HEK293T (cell line): ENCODE measurements around the gene TOPAZ1.
A peak's percentile ranks its signal among the peaks of the same experiment; 100 is the strongest.

Experiments used
- CTCF ChIA-PET: fragments of 350-600 bp; formaldehyde crosslinking; extraction: SDS; loops from one replicate; lab custom pipeline; 2021; ENCODE audit warnings: antibody characterized with exemption, inconsistent platforms; lab: Yijun Ruan, JAX
- POLR2A ChIA-PET: fragments of 350-600 bp; formaldehyde crosslinking; extraction: SDS; loops from one replicate; lab custom pipeline; 2020; ENCODE audit warnings: antibody characterized with exemption, inconsistent platforms; lab: Yijun Ruan, JAX
- DNase-seq: peaks from one replicate; pipeline ENCODE4 v3.0.0; 2012; ENCODE audit warnings: mixed read lengths; ENCODE audit errors: extremely low spot score
- ARNT ChIP-seq: fragments of 450-650 bp; IDR thresholded peaks from 2 replicates; pipeline ENCODE4 v1.6.1; 2017; ENCODE audit warnings: mild to moderate bottlenecking
- BHLHE40 ChIP-seq: fragments of 450-650 bp; IDR thresholded peaks from 2 replicates; pipeline ENCODE4 v1.6.1; 2016; ENCODE audit warnings: mild to moderate bottlenecking, moderate library complexity, borderline replicate concordance
- CTBP1 ChIP-seq: fragments of 450-650 bp; IDR thresholded peaks from 2 replicates; pipeline ENCODE4 v1.6.1; 2016; ENCODE audit warnings: borderline replicate concordance
- ELF4 ChIP-seq: fragments of 450-650 bp; IDR thresholded peaks from 2 replicates; pipeline ENCODE4 v1.6.1; 2017; ENCODE audit warnings: antibody characterized with exemption
- FOXA1 ChIP-seq: fragments of 450-650 bp; IDR thresholded peaks from 2 replicates; pipeline ENCODE4 v1.6.1; 2016; ENCODE audit warnings: mild to moderate bottlenecking
- FOXK2 ChIP-seq: fragments of 450-650 bp; IDR thresholded peaks from 2 replicates; pipeline ENCODE4 v1.6.1; 2016; ENCODE audit warnings: mild to moderate bottlenecking
- FOXM1 ChIP-seq: fragments of 450-650 bp; IDR thresholded peaks from 2 replicates; pipeline ENCODE4 v1.6.1; 2017; ENCODE audit warnings: mild to moderate bottlenecking, borderline replicate concordance
- HDGF ChIP-seq: fragments of 450-650 bp; IDR thresholded peaks from 2 replicates; pipeline ENCODE4 v1.6.1; 2017; ENCODE audit warnings: antibody characterized with exemption, borderline replicate concordance
- L3MBTL2 ChIP-seq: fragments of 450-650 bp; conservative IDR thresholded peaks from 2 replicates; pipeline ENCODE4 v1.6.1; 2016; ENCODE audit warnings: mild to moderate bottlenecking
- LEF1 ChIP-seq: fragments of 450-650 bp; IDR thresholded peaks from 2 replicates; pipeline ENCODE4 v1.6.1; 2017; ENCODE audit warnings: mild to moderate bottlenecking, borderline replicate concordance
- NFRKB ChIP-seq: fragments of 450-650 bp; IDR thresholded peaks from 2 replicates; pipeline ENCODE4 v1.6.1; 2016; ENCODE audit warnings: mild to moderate bottlenecking, moderate library complexity
- SP1 ChIP-seq: fragments of 450-650 bp; IDR thresholded peaks from 2 replicates; pipeline ENCODE4 v1.6.1; 2017
- SUZ12 ChIP-seq: fragments of 450-650 bp; IDR thresholded peaks from 2 replicates; pipeline ENCODE4 v1.6.1; 2016; ENCODE audit warnings: mild to moderate bottlenecking
- TARDBP ChIP-seq: fragments of 450-650 bp; IDR thresholded peaks from 2 replicates; pipeline ENCODE4 v1.6.1; 2016
- ZNF384 ChIP-seq: fragments of 450-650 bp; IDR thresholded peaks from 2 replicates; pipeline ENCODE4 v1.6.1; 2016
- TF ChIP-seq, protein P1 (sequence below): fragments of 450-650 bp; IDR thresholded peaks from 2 replicates; pipeline ENCODE4 v1.6.1; 2016

Gene TOPAZ1

DNA sequence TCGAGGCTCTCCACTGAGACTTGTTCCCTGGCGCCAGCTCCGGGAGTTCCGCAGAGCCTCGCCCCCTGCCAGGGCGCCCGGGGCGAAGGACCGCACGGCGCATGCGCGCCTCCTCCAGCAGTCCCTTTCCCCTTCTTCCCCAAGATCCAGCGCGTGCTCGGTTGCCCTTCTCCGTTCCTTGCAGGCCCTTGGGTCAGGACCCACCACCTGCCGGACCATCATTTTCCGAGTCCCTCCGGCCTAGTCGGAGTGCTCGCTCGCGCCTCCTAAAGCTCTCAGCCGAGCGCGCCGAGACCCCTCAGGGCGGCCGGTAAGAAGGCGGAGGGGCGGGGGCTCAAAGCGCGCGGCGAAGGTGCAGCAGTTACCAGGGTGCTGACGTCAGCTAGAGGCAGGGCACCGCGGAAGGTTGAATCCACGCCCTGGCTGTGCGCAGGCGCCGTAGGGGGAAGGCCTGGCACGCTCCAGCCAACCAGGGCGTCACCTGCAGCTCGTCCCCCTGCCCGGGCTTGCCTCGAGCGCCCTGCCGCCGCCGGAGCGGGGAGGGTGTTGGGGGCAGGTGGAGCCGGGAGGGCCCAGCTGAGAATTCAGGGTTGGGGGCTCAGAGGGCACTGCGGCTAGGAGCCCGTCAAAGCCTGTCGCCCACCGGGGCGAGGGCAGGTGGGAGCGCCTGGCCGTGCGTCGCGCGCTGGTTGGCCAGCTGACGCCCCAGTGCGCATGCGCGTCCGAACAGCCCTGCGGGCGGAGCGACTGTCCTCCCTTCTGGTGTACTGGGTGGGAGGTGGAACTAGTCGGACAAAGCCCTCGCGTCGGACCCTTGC lies 96.5 kb downstream of the TOPAZ1 start, which contains the start of gene TCAIM:
Gene TCAIM (plus strand): TSS at position 757 of the 818 bp plus-strand sequence. CDS start 16,017 bp downstream, outside the sequence.
- TF ChIP-seq HDGF, result 0 out of 2 replicates have a peak, but pooled peaks have one; percentile 13
- no peak for TF ChIP-seq ZNF384
- peak; percentile 46; the same call in 1 of the 2 replicates for TF ChIP-seq CTBP1
- TF ChIP-seq, protein P1, sequence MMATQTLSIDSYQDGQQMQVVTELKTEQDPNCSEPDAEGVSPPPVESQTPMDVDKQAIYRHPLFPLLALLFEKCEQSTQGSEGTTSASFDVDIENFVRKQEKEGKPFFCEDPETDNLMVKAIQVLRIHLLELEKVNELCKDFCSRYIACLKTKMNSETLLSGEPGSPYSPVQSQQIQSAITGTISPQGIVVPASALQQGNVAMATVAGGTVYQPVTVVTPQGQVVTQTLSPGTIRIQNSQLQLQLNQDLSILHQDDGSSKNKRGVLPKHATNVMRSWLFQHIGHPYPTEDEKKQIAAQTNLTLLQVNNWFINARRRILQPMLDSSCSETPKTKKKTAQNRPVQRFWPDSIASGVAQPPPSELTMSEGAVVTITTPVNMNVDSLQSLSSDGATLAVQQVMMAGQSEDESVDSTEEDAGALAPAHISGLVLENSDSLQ, result no peak
- TF ChIP-seq FOXA1, result no peak
- TF ChIP-seq ARNT, result no peak
- TF ChIP-seq TARDBP, result no peak
- TF ChIP-seq SUZ12, result no peak
- TF ChIP-seq L3MBTL2, result peak; percentile 100
- no peak for TF ChIP-seq SP1
- TF ChIP-seq ELF4, result peak; percentile 44; the same call in 1 of the 2 replicates
- CTCF ChIA-PET, result interaction anchor here (0.6 to 0.9 kb wide), 2 partner anchors 16 to 41 kb away, joined by 3 read pairs; no protein-coding TSS in a partner anchor
- peak; percentile 98 for DNase-seq

GRCh38 chr3:44338828-44339127 lies 97.1 kb downstream of the TOPAZ1 start:
- TF ChIP-seq BHLHE40, result no peak
- no peak for TF ChIP-seq FOXA1
- no peak for TF ChIP-seq L3MBTL2
- TF ChIP-seq ELF4, result no peak
- no peak for TF ChIP-seq TARDBP
- TF ChIP-seq FOXK2, result no peak
- no peak; the same call in 1 of the 2 replicates for TF ChIP-seq CTBP1
- TF ChIP-seq NFRKB, result no peak
- TF ChIP-seq HDGF, result no peak; the same call in 1 of the 2 replicates
- DNase-seq, result no peak
- POLR2A ChIA-PET, result interaction anchor here (0.6 to 3.0 kb wide), 17 partner anchors 10 to 423 kb away, joined by 3 to 15 read pairs (median 4); partner anchors contain the start of genes KIAA1143 and KIF15
- CTCF ChIA-PET, result no interaction called here

More for the DNA sequence above, 96.5 kb downstream of the TOPAZ1 start, which contains the start of gene TCAIM:
- POLR2A ChIA-PET, result interaction anchor here (0.6 to 3.0 kb wide), 25 partner anchors 9 to 423 kb away, joined by 3 to 15 read pairs (median 4); partner anchors contain the start of genes KIAA1143 and KIF15

- ChIA-PET CTCF (no interaction called here), POLR2A (interaction anchor here (1.1 to 3.0 kb wide), 9 partner anchors 10 to 422 kb away, joined by 3 to 15 read pairs (median 6); partner anchors contain the start of genes KIAA1143 and KIF15)
- no peak for DNase-seq
- TF ChIP-seq NFRKB (no peak), ELF4 (no peak), SP1 (no peak), CTBP1 (no peak)
These were observed 97.7 kb downstream of the TOPAZ1 start for GRCh38 chr3:44339181-44340057.

DNA sequence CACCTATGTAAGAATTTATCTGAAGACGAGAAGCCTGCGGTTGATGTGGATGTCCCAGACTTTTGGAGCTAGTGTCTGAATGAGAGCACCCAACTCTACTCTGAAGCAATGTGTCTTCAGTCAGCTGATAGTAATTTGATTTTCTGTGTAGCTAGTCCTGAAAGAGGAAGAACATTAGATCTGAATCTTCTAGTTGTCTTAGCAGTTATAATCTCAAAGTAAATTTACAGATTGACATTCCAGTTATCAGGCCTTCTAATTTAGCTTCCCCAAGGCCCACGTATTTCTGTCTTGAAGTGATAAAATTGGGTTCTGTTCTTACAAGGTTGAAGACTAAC lies 98.3 kb downstream of the TOPAZ1 start:
- CTCF ChIA-PET, result no interaction called here
- DNase-seq, result no peak
- TF ChIP-seq CTBP1 (no peak), ELF4 (no peak), SP1 (no peak), BHLHE40 (no peak), FOXK2 (no peak), HDGF (no peak), FOXA1 (no peak), FOXM1 (no peak), ARNT (no peak), NFRKB (no peak), TARDBP (no peak), L3MBTL2 (no peak), SUZ12 (no peak), LEF1 (no peak), ZNF384 (no peak)
- TF ChIP-seq, protein P1, result no peak
- POLR2A ChIA-PET, result interaction anchor here (3.0 kb wide), 1 partner anchor 171 kb away, joined by 15 read pairs; no protein-coding TSS in a partner anchor

GRCh38 chr3:44342176-44342790 lies 100.6 kb downstream of the TOPAZ1 start:
- no peak for TF ChIP-seq HDGF
- no peak for TF ChIP-seq BHLHE40
- TF ChIP-seq ELF4, result no peak
- no peak for TF ChIP-seq SUZ12
- TF ChIP-seq SP1, result no peak
- no peak for TF ChIP-seq ARNT
- no peak for TF ChIP-seq FOXA1
- TF ChIP-seq L3MBTL2, result no peak
- TF ChIP-seq LEF1, result no peak
- TF ChIP-seq FOXK2, result no peak
- TF ChIP-seq FOXM1, result no peak
- TF ChIP-seq ZNF384, result no peak
- TF ChIP-seq, protein P1, result no peak
- DNase-seq, result no peak
- ChIA-PET POLR2A (no interaction called here), CTCF (interaction anchor here (0.7 kb wide), 1 partner anchor 169 kb away, joined by 5 read pairs; no protein-coding TSS in a partner anchor)
